Body of pancreas (tissue), 4 donors: ENCODE data around the gene LETMD1. TPM values are rescaled to one million over a fixed set of nuclear protein-coding genes. Genes with fewer than 3 reads are reported as not detected.
"Not testable (repeated sequence)": the region's sequence is repeated elsewhere in the genome, so short reads cannot be mapped to it uniquely, and the experiment has no call there.

ENCODE experiments used
- ATAC-seq: fragments of 150-250 bp; one replicate; pipeline ENCODE4 v1.9.1; 2016
- DNase-seq, 4 donors: peaks; one replicate each; pipeline ENCODE4 v3.0.0-alpha.2; 2019
- H3K27ac ChIP-seq, 4 donors: fragments of 200-600 bp; sonication (generic); 1 replicate in 3 of 4; 2 replicates in 1 of 4; pipeline versions ENCODE4 v1.5.1 to v1.6.1; 2016 to 2019; ENCODE audit warnings: mild to moderate bottlenecking in 1 of 4, mixed read lengths in 1 of 4, moderate library complexity in 1 of 4
- H3K27me3 ChIP-seq, 2 donors: fragments of 200-600 bp; sonication (generic); one replicate each; pipeline ENCODE4 v1.6.0; 2016; ENCODE audit warnings: mild to moderate bottlenecking in 1 of 2
- H3K36me3 ChIP-seq, 2 donors: fragments of 200-600 bp; sonication (generic); replicated peaks in 1 of 2; 2 replicates each; pipeline ENCODE4 v1.5.1; 2016; ENCODE audit warnings: low read depth in 2 of 2; ENCODE audit not compliant: insufficient read depth in 1 of 2
- H3K4me1 ChIP-seq: fragments of 200-600 bp; sonication (generic); one replicate; pipeline ENCODE4 v1.6.0; 2016
- H3K4me3 ChIP-seq, 2 donors: fragments of 200-600 bp; sonication (generic); 1 replicate in 1 of 2; 2 replicates in 1 of 2; pipeline ENCODE4 v1.5.1; 2016 to 2019
- H3K9me3 ChIP-seq, 3 donors: fragments of 200-600 bp; sonication (generic); 1 replicate in 2 of 3; 2 replicates in 1 of 3; pipeline ENCODE4 v1.5.1; 2016
- POLR2A ChIP-seq, 3 donors: fragments of 450-650 bp; IDR thresholded peaks; one replicate each; pipeline ENCODE4 v1.6.1; 2016; ENCODE audit warnings: antibody characterized with exemption in 3 of 3, mild to moderate bottlenecking in 2 of 3
- WGBS, 2 donors: methylation state at CpG; one replicate each; pipeline ENCODE4 v1.1.5; 2017; 5-methylcytosine and 5-hydroxymethylcytosine counted together
- intact Hi-C: fragments of 100-400 bp; cut with DNase I; formaldehyde crosslinking; loops from one replicate; pipeline ENCODE4 v1.15.1; 2023
- total RNA-seq, 2 donors: library from RNA; depleted of rRNA; stranded (reverse); fragments of >200 nt; gene quantifications; one replicate each; pipeline ENCODE4 v1.1.0, GENCODE V29; 2016
- TF ChIP-seq, protein P1 (sequence below), 7 experiments: fragments of 450-650 bp in 4 of 7; fragments of 200-600 bp in 3 of 7; sonication (generic) in 3 of 7; IDR thresholded peaks; one replicate each; pipeline ENCODE4 v1.5.1; 2016 to 2019; ENCODE audit warnings: antibody characterized with exemption in 7 of 7

The LETMD1 gene
- total RNA-seq, 2 donors from 2014 or later, result 57.4 to 71.6 TPM

DNA sequence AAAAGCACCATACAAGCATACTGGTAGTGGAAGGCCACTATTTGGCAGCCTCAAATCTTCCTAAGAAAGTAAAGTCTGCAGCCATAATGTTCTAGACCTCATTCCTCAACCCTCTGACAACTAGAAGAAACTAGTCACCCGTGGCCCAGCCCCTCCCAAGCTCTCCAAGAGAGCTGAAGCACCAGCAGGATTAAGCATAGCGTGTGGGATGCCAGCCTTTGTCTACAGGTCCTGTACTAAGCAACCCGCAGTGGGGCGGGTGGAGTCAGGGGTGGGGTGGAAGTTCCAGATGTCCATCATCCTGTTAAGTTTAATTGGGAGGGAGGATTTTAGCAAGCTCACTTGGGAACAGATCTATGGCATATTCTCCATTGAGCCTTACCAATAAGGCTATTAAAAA, 36.2 kb upstream of the LETMD1 start:
- H3K4me3 ChIP-seq, result no peak overlapping the region
- no peak overlapping the region for H3K27ac ChIP-seq
- peaks cover 25% of the 10 kb centered on the region for H3K4me1 ChIP-seq
- DNase-seq (no peak), ATAC-seq (no peak)
- no peaks in the 10 kb centered on the region for H3K27me3 ChIP-seq
- intact Hi-C loops, result no loop called here
- no peak for TF ChIP-seq POLR2A (IDR thresholded peaks at IDR 0.05)
- TF ChIP-seq, protein P1, sequence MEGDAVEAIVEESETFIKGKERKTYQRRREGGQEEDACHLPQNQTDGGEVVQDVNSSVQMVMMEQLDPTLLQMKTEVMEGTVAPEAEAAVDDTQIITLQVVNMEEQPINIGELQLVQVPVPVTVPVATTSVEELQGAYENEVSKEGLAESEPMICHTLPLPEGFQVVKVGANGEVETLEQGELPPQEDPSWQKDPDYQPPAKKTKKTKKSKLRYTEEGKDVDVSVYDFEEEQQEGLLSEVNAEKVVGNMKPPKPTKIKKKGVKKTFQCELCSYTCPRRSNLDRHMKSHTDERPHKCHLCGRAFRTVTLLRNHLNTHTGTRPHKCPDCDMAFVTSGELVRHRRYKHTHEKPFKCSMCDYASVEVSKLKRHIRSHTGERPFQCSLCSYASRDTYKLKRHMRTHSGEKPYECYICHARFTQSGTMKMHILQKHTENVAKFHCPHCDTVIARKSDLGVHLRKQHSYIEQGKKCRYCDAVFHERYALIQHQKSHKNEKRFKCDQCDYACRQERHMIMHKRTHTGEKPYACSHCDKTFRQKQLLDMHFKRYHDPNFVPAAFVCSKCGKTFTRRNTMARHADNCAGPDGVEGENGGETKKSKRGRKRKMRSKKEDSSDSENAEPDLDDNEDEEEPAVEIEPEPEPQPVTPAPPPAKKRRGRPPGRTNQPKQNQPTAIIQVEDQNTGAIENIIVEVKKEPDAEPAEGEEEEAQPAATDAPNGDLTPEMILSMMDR (IDR thresholded peaks at IDR 0.05), result no peak
- no peaks in the 10 kb centered on the region for H3K36me3 ChIP-seq
- 76 to 86% methylated on average over 4 of the region's 4 CpGs for WGBS, 2 donors
- H3K9me3 ChIP-seq, result no peaks in the 10 kb centered on the region

DNA sequence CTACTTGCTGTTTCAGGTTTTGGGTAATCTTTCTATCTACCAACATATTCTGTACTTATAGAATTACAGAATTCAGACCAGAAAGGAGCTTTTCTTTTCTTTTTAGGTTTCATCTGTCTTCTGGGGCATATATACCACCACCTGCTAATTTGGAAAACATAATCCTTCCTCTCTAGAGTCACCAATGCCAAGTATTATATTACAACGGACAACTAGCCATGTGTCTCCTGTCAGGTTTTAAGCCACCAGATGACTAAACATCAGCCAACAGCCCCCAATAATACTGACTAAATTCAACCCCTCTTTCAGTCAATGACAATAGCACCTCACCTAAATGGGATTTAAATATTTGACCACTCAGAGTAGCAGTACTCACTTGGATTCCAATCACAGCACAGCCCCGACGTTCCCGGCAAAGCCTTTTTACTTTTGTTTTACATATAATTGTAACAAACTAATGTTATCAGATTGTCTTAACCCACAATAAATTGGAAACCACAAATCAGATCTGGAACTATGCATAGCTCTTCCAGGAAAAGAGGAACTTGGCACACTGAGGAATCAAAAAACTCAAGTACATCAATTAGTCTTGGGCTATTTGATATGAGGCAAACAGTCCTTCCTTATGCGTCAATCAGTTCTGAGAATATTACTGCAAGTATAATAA, 35.4 kb upstream of the LETMD1 start:
- Histone ChIP-seq H3K4me1 (peaks cover 33% of the 10 kb centered on the region), H3K36me3 (no peaks in the 10 kb centered on the region), H3K9me3 (no peaks in the 10 kb centered on the region), H3K27me3 (no peaks in the 10 kb centered on the region), H3K4me3 (no peak overlapping the region), H3K27ac (no peak overlapping the region)
- WGBS, 2 donors, result 49 to 68% methylated on average over 5 of the region's 5 CpGs
- ATAC-seq, result no peak
- intact Hi-C loops, result no loop called here
- DNase-seq, result no peak
- no peak for TF ChIP-seq POLR2A (IDR thresholded peaks at IDR 0.05)
- TF ChIP-seq, protein P1 (IDR thresholded peaks at IDR 0.05), result no peak

DNA sequence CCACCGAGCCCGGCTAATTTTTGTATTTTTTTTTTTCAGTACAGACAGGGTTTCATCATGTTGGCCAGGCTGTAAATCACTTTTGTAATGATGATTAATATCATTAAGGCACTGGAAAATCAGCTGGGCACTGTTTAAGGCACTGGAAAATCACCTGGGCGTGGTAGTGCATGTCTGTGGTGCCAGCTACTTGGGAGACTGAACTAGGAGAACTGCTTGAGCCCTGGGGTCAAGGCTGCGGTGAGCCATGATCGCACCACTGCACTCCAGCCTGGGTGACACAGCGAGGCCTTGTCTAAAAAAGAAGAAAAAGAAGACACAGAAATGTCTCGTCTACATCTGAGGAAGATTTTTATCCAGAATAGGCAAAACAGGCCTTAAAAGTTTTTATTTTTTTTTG, 34.7 kb upstream of the LETMD1 start:
- peaks cover 37% of the 10 kb centered on the region for H3K4me1 ChIP-seq
- no peaks in the 10 kb centered on the region for H3K27me3 ChIP-seq
- H3K9me3 ChIP-seq, result no peaks in the 10 kb centered on the region
- H3K27ac ChIP-seq, result no peak overlapping the region
- ATAC-seq, result no peak
- TF ChIP-seq, protein P1 (IDR thresholded peaks at IDR 0.05), result no peak
- no peak for TF ChIP-seq POLR2A (IDR thresholded peaks at IDR 0.05)
- no peaks in the 10 kb centered on the region for H3K36me3 ChIP-seq
- no peak overlapping the region for H3K4me3 ChIP-seq
- DNase-seq, result no peak
- 90 to 94% methylated on average over 7 of the region's 7 CpGs for WGBS, 2 donors
- intact Hi-C loops, result no loop called here

DNA sequence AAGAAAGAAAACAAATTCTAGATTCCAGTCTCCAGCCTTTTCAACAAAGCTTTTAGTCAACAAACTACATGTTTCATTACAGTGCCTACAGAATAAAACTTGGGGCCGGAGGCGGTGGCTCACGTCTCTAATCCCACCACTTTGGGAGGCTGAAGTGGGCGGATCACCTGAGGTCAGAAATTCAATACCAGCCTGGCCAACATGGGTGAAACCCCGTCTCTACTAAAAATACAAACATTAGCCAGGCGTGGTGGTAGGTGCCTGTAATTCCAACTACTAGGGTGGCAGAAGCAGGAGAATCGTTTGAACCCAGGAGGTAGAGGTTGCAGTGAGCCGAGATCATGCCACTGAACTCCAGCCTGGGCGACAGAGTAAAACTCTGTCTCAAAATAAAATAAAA, 33.7 kb upstream of the LETMD1 start:
- DNase-seq, H3K9me3 ChIP-seq, H3K36me3 ChIP-seq, H3K27me3 ChIP-seq, H3K4me3 ChIP-seq, intact Hi-C loops, H3K27ac ChIP-seq, ATAC-seq: not testable (repeated sequence)
- WGBS, 2 donors, result 89 to 90% methylated on average over 9 of the region's 9 CpGs
- peaks cover 35% of the 10 kb centered on the region for H3K4me1 ChIP-seq

DNA sequence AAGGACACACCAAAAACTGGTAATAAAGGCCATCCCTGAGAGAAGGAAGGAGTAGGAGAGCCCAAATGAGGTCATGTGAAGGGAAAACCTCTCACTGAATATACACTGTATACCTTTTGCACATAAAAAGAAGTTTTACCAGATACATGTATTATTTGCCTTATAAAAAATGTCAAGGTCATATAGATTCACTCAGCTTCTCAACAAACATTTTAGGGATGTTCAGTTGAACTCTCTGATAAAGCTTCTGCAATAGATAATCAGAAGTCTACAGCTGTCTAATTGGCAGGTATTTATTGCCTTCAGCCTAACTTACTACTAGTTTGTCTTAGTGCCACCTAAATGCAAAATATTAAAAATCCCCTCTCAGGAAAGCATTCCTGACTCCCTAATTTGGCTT, 30.7 kb upstream of the LETMD1 start:
- H3K4me1 ChIP-seq, result peaks cover 46% of the 10 kb centered on the region
- no peaks in the 10 kb centered on the region for H3K27me3 ChIP-seq
- H3K4me3 ChIP-seq, result no peak overlapping the region
- no peaks in the 10 kb centered on the region for H3K9me3 ChIP-seq
- DNase-seq, result no peak
- no peak for ATAC-seq
- TF ChIP-seq POLR2A (IDR thresholded peaks at IDR 0.05), result no peak
- TF ChIP-seq, protein P1 (IDR thresholded peaks at IDR 0.05), result no peak
- intact Hi-C loops, result no loop called here
- no peaks in the 10 kb centered on the region for H3K36me3 ChIP-seq
- no peak overlapping the region for H3K27ac ChIP-seq
